ENCODE measurements around the gene FAM221B.

FAM221B gene

DNA sequence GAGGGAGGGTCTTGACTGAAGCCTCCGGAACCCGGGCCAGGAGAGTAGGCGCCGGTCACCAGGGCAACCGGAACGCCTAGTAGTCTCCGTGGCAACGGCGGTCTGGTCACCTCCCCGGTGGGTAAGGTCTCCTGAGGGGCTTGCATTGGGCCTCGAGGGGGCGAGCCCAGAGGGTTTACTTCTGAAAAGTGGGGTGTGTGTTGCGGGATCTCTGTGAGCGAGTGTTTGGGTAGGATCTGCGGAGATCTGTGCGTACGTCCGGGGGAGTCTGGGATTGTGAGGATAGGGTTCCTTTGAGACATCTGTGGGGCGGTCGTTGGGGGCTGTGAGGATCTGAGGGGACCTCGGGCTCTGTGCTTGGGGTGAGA is at the start of gene FAM221B:
FAM221B (minus strand) TSS at position 17 of the 368 bp plus-strand sequence. CDS start 2,571 bp downstream, outside the sequence.
- peak; percentile 89 for DNase-seq (ENCODE audit: low spot score)

DNA sequence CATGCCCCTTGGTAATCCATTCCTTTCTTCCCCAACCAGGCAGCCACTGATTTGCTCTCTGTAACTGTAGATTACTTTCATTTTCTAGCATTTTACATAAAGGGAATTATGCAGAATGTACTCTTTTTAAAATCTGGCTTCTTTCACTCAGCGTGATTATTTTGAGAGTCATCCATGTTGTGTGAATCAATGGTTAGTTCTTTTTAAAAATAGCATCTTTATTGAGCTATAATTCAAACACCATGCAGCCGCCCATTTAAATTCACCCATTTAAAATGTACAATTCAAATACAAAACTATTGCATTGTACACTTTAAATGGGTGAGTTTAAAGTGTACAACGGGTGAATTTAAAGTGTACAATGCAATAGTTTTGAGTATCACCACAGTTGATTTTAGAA is 44.0 kb upstream of the FAM221B start:
- no peak for DNase-seq (ENCODE audit: low spot score)

DNA sequence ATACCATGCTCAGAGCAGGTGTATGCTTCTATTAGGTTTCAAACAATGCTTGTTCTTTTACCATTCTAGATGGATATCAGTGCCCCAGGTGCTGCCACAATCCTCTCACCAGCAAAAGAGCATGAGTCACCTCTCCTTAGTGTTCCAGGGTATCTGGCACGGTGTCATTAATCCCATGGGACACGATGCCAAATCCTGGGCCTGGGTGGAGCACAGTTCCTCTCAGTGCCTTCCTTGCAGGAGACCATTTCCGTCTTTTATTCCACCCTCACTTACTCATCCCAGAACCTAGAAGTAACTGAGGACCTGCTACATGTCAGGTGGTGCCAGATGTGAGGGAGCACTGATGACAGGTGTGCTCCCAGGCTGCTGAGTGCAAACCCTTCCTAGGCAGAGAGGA is 43.0 kb upstream of the FAM221B start:
- DNase-seq (ENCODE audit: low spot score): no peak

GRCh38 chr9:35870351-35870923 is 41.9 kb upstream of the FAM221B start, which contains the start of gene OR13J1:
OR13J1 (minus strand) TSS chr9:35870401; CDS start chr9:35870401, 0 bp downstream.
- no peak for DNase-seq (ENCODE audit: low spot score)

- no peak for DNase-seq (ENCODE audit: low spot score)
Measured at GRCh38 chr9:35869621-35870216, 41.2 kb upstream of the FAM221B start.

GRCh38 chr9:35868933-35869332 is 40.4 kb upstream of the FAM221B start:
- DNase-seq (ENCODE audit: low spot score): no peak

- peak; percentile 25 for DNase-seq (ENCODE audit: low spot score)
Measured at GRCh38 chr9:35867538-35867937, 39.0 kb upstream of the FAM221B start.

- peak; percentile 29 for DNase-seq (ENCODE audit: low spot score)
Measured at GRCh38 chr9:35864695-35865255, 36.2 kb upstream of the FAM221B start.

DNA sequence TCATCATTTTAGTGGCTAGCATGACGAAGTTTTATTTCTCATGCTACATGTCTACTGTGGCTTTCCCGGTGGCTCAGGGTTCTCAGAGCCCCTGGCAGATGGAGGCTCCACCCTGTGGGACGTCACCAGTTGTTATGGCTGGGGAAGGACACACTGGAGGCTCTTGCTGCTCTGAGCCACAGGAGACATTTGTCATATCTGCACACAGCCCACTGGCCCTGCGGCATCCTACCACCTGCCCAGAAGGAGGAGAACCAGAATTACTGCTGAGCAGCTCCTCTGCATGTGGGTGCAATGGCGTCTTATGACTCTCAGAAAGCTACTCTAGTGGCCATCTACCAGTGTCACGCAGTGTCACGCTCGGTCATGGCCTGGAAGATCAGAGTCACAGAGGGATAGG is 35.1 kb upstream of the FAM221B start:
- DNase-seq (ENCODE audit: low spot score): peak; percentile 32

GRCh38 chr9:35862328-35862727 is 33.8 kb upstream of the FAM221B start:
- no peak for DNase-seq (ENCODE audit: low spot score)

DNA sequence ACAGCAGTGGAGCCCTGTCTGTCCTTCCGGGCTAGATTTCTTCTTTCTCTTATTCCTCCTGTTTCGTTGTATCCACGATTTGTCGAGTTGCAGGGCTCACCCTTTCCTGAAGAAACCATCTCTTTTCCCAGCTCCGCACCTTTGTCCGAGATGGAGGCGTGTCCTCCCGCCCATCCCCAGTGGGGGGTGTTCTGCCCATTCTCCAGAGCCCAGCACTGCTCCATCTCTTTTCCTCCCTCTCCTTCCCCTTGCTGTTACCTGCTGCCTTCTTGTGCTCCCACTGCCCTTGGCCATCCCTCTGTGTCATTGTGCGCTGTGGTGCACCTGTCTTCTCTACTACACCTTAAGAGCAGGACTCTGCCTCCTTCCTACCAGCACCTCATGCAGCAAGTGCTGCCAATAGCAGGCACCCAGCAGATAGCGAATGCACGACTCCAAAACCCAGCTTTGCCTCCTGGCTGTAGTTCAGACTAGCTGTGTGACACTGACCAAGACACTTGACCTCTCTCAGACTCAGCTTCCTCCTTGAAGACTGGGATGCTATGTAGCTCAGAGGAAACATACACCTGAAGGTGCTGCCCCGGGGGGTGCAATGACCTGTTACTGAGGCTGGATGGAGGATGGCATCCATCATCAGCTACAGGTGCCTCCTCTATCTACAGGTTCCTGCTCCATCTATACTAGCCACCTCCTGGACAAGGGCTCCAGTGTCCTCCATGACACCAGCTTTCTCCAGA is 32.8 kb upstream of the FAM221B start:
- peak; percentile 37 for DNase-seq (ENCODE audit: low spot score)

GRCh38 chr9:35859990-35860339 is 31.4 kb upstream of the FAM221B start:
- DNase-seq (ENCODE audit: low spot score): no peak

GRCh38 chr9:35859310-35859989 is 30.9 kb upstream of the FAM221B start:
- DNase-seq (ENCODE audit: low spot score): peak; percentile 34

- no peak for DNase-seq (ENCODE audit: low spot score)
Measured at GRCh38 chr9:35858458-35858857, 29.9 kb upstream of the FAM221B start.

- DNase-seq (ENCODE audit: low spot score): no peak
Measured at GRCh38 chr9:35856882-35857281, 28.4 kb upstream of the FAM221B start.

GRCh38 chr9:35856206-35856605 is 27.7 kb upstream of the FAM221B start:
- no peak for DNase-seq (ENCODE audit: low spot score)

GRCh38 chr9:35854091-35854762 is 25.7 kb upstream of the FAM221B start:
- peak; percentile 38 for DNase-seq (ENCODE audit: low spot score)

DNA sequence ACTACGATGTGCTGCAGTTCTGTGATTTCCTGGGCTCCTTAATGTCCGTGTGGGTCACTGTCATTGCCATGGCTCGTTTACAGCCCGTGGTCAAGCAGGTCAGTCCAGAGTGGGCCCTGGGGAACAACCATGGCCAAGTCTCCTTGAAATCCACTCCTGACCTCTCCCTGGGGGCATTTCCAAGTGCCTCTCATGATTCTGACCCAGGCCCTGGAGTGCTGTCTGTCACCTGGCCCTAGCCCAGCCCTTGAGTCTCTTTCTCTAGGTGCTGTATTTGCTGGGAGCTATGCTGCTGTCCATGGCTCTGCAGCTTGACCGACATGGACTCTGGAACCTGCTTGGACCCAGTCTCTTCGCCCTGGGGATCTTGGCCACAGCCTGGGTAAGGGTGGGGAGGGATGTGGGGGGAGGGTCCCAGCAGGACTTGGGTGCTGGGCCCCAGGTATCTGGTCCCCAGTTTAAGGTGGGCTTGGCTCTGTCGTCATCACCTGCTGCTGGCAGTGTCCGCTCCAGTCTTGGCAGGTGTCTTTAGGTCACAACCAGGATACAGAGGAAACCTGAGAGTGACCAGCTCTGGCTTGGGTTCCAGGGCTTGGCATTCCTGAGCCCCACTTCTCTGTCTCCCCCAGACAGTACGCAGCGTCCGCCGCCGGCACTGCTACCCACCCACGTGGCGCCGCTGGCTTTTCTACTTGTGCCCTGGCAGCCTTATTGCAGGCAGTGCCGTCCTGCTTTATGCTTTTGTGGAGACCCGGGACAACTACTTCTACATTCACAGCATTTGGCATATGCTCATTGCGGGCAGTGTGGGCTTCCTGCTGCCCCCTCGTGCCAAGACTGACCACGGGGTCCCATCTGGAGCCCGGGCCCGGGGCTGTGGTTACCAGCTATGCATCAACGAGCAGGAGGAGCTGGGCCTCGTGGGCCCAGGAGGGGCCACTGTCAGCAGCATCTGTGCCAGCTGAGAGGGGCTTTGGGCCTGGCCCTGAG is 24.6 kb upstream of the FAM221B start:
- peak; percentile 37 for DNase-seq (ENCODE audit: low spot score)

- peak; percentile 13 for DNase-seq (ENCODE audit: low spot score)
Measured at GRCh38 chr9:35852267-35852815, 23.8 kb upstream of the FAM221B start.

DNA sequence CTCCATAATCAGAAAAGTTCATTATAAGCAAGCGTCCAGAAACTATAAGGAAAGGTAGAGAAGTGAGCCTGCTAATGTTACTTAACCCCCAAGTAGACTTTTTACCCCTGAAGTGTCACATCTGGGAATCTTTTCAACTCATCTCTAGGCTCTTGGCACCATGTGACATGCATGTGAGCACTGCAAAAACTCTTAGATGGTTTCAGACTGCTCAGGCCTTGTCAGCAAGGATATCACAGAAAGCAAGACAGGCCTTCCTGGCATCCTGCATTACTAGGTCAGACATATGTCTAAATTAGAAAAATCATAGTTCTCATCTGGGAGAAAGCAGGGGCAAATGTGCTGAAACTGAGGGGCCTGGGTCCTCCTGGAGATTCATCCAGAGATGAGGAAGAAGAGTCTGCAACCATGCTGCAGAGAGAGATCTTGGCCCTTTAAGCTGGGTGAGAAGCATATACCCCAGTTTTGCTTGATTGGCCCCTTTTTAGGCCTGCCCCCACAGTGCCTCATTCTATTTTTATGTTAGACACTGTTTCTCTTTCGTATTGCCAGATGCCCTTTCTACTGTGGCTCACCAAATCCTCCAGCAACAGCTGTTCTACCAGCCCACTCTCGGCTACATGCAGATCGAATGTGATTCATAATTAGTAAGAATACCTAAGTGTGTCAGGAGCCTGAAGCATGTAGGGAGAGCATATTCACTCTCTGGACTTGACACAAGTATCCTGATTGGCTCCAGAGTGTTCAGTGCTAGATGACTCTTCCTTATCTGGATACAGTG is 19.4 kb upstream of the FAM221B start:
- no peak for DNase-seq (ENCODE audit: low spot score)

All from ecto neural progenitor cell (in vitro differentiated cells).